GM21576 (cell line): ENCODE results near the gene RARB.

ENCODE experiments used
- ATAC-seq: cut with Tn5 transposase; IDR thresholded peaks from one replicate; pipeline ENCODE4 v1.9.1; 2021; ENCODE audit warnings: mild to moderate bottlenecking, moderate library complexity; ENCODE audit not compliant: unreplicated experiment

RARB gene

GRCh38 chr3:25542492-25543039, 114.5 kb downstream of the RARB start:
- ATAC-seq = no peak

GRCh38 chr3:25547103-25547502, 119.0 kb downstream of the RARB start:
- no peak for ATAC-seq

DNA sequence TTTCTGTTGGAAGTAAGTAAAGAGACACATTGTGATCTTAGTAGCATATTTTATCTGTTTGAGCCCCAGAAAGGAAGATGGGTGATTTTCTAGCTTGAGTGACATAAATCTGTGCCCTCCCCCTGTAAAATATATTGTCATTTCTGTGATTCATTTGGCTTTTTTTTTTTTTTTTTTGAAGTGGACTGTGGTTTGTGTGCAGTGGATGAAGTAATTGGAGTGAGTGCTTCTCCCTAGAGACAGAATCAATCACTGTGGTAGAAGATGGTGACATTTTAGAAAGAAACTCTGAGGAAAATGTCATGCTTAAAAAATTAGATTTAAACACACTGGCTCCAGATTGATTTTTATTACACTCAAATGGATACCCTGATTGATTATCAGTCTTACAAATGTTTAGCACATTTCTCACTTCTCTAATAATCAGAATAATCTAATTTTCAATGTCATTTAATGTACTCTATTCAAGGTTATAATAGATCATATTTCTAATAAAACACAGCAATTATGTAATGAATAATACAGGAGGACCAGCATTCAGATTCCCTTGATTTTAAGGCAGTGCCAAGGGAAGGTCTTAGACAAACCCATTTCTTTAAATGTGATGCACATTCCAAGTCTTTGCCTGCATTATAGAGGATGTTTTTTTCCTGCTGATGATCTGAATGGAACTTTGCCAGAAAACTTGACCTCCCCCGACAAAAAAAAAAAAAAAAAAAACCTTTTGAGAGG, 120.0 kb downstream of the RARB start:
- ATAC-seq = no peak

GRCh38 chr3:25548836-25549235, 120.8 kb downstream of the RARB start:
- ATAC-seq = no peak

DNA sequence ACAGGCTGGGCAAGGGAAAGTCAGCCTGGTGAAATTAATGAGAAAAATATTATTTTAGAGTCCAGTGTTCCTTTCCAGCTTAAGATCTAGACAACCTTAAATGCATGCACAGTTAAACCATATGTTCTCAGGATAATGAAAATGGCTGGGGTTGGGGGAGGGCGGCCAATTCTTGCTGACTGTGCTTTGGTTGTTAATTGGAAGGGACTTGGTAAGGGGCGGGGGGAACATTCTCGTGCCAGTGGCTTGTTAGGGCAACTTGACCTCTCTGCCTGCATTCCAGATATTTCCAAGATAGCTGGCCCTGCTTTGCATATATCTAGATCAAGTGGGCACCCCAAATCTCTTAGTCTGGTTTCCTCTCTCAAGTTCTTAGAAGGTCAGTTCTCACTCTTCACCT, 124.2 kb downstream of the RARB start:
- ATAC-seq = no peak

GRCh38 chr3:25554376-25554775, 126.3 kb downstream of the RARB start:
- no peak for ATAC-seq

GRCh38 chr3:25555695-25556437, 127.8 kb downstream of the RARB start:
- ATAC-seq = no peak

GRCh38 chr3:25556447-25556846, 128.4 kb downstream of the RARB start:
- ATAC-seq = no peak

DNA sequence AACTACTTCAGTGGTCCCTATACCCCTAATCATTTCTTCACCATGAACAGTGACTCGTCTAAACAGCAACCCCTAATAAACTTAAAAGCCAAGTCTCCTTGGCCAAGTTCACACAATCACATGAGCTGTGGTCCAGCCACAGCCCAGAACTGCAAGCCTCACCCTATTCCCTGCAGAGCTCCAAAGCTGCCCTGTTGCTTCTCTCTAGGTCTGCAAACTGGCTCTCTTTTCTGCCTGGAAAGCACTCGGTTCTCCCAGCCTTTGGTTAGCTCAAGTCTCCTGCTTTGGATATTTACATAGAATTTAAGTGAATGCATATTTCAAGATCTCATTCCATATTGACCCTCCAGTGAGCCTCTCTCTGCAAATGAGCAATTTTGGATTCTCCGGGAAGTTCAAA, 129.6 kb downstream of the RARB start:
- ATAC-seq = no peak

DNA sequence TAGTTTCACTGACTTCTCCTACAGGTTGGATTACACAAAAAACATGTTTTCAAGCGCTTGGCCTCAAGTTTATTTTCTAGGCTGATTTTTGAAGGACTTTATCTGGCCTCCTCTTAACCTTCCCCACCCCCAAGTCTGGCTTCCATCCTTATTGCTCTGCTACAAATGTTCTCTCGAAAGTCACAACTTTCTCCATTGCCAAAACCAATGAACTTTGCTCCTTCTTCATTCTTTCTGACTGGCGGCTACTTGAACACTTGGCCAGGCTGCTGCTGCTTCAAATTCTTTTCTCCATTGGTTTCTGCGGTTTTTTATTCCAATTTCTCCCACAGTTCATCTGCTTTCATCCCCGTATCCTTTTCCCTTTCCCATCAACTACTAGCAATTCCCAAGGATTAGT, 130.1 kb downstream of the RARB start:
- no peak for ATAC-seq

GRCh38 chr3:25558796-25559195, 130.7 kb downstream of the RARB start:
- ATAC-seq = no peak

GRCh38 chr3:25563601-25564000, 135.5 kb downstream of the RARB start:
- no peak for ATAC-seq

- no peak for ATAC-seq
Measured at GRCh38 chr3:25564075-25564474, 136.0 kb downstream of the RARB start.

- ATAC-seq = no peak
Measured at GRCh38 chr3:25565807-25566206, 137.7 kb downstream of the RARB start.

- no peak for ATAC-seq
Measured at GRCh38 chr3:25566358-25566920, 138.4 kb downstream of the RARB start.

- ATAC-seq = no peak
Measured at GRCh38 chr3:25567388-25567787, 139.3 kb downstream of the RARB start.

GRCh38 chr3:25567806-25568524, 139.9 kb downstream of the RARB start:
- no peak for ATAC-seq

GRCh38 chr3:25568525-25569078, 140.5 kb downstream of the RARB start:
- ATAC-seq = no peak

- ATAC-seq = no peak
Measured at GRCh38 chr3:25571285-25571684, 143.2 kb downstream of the RARB start.

DNA sequence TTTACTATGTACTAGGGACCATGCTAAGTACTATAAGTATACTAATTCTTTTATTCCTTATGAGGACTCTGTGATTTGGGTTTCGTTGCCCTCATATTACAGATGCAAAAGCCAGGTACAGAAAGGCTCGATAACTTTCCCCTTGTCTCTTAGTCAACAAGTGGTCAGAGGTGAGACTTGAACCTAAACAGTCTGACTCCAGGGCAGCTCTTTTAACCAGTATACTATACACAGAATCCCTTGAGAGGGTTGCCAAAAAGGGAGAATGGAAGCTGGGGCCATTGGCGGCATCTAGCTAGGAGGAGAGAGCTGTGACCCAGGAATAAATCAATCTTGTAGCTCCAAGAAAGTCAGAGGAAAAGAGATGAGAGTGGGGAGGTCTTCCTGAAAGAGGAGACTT, 144.3 kb downstream of the RARB start:
- ATAC-seq = no peak

GRCh38 chr3:25572919-25573385, 144.9 kb downstream of the RARB start:
- ATAC-seq = no peak
